GM23338 (cell line): ENCODE data around the gene UBE2V1. TPM values are rescaled to one million over a fixed set of nuclear protein-coding genes. Genes with fewer than 3 reads are reported as not detected.
A peak's percentile ranks its signal among the peaks of the same experiment; 100 is the strongest.

ENCODE experiments used
- ATAC-seq: fragments of 200-7000 bp; cut with Tn5 transposase; 3 replicates; pipeline ENCODE4 v1.9.1; 2020
- DNase-seq: peaks from one replicate; pipeline ENCODE4 v3.0.0-alpha.2; 2015; ENCODE audit warnings: low spot score
- H2AFZ ChIP-seq: fragments of 200-600 bp; sonication (generic); 2 replicates; pipeline ENCODE4 v1.8.0; 2016; ENCODE audit warnings: antibody characterized with exemption, mild to moderate bottlenecking, moderate library complexity
- H3F3A ChIP-seq: fragments of 200-600 bp; sonication (generic); replicated peaks from 2 replicates; pipeline ENCODE4 v1.8.0; 2017; ENCODE audit warnings: antibody characterized with exemption, mixed run types, low read depth
- H3K27ac ChIP-seq: fragments of 200-600 bp; sonication (generic); 2 replicates; pipeline ENCODE4 v1.6.1; 2016; ENCODE audit warnings: low read depth
- H3K27me3 ChIP-seq: fragments of 200-600 bp; sonication (generic); 2 replicates; pipeline ENCODE4 v1.8.0; 2016; ENCODE audit warnings: mild to moderate bottlenecking, mixed run types, moderate library complexity; ENCODE audit not compliant: insufficient read depth
- H3K36me3 ChIP-seq: fragments of 200-600 bp; sonication (generic); 2 replicates; pipeline ENCODE4 v1.8.0; 2016; ENCODE audit warnings: mild to moderate bottlenecking; ENCODE audit not compliant: insufficient read depth
- H3K4me1 ChIP-seq: fragments of 200-600 bp; sonication (generic); 2 replicates; pipeline ENCODE4 v1.8.0; 2016; ENCODE audit warnings: mild to moderate bottlenecking, moderate library complexity; ENCODE audit not compliant: insufficient read depth
- H3K4me2 ChIP-seq: fragments of 200-600 bp; sonication (generic); 2 replicates; pipeline ENCODE4 v1.7.1; 2017; ENCODE audit warnings: mixed run types
- H3K4me3 ChIP-seq: fragments of 200-600 bp; sonication (generic); 2 replicates; pipeline ENCODE4 v1.6.1; 2016; ENCODE audit warnings: mixed run types
- H3K79me2 ChIP-seq: fragments of 200-600 bp; sonication (generic); replicated peaks from 2 replicates; pipeline ENCODE4 v1.8.0; 2017; ENCODE audit warnings: mild to moderate bottlenecking; ENCODE audit not compliant: insufficient read depth
- H3K9me2 ChIP-seq: fragments of 200-600 bp; sonication (generic); 2 replicates; pipeline ENCODE4 v1.8.0; 2017; ENCODE audit not compliant: insufficient read depth
- H4K20me1 ChIP-seq: fragments of 200-600 bp; sonication (generic); replicated peaks from 2 replicates; pipeline ENCODE4 v1.8.0; 2017; ENCODE audit warnings: mild to moderate bottlenecking; ENCODE audit not compliant: insufficient read depth
- H3K27ac Mint-ChIP-seq: 2 replicates; pipeline ENCODE4 v1.8.0; 2020; ENCODE audit warnings: inconsistent platforms, mild to moderate bottlenecking, moderate library complexity, mixed read lengths
- H3K27me3 Mint-ChIP-seq: 3 replicates; pipeline ENCODE4 v1.8.0; 2022; ENCODE audit warnings: low read depth, mild to moderate bottlenecking, moderate library complexity, mixed read lengths, inconsistent platforms; ENCODE audit not compliant: insufficient read depth, poor library complexity
- H3K36me3 Mint-ChIP-seq: 3 replicates; pipeline ENCODE4 v1.8.0; 2021; ENCODE audit warnings: low read depth, mild to moderate bottlenecking, inconsistent platforms, moderate library complexity, mixed read lengths
- H3K4me1 Mint-ChIP-seq: 3 replicates; pipeline ENCODE4 v1.8.0; 2020; ENCODE audit warnings: mild to moderate bottlenecking, inconsistent platforms, mixed read lengths
- H3K4me3 Mint-ChIP-seq: 3 replicates; pipeline ENCODE4 v1.8.0; 2021; ENCODE audit warnings: moderate library complexity, mild to moderate bottlenecking, inconsistent platforms, mixed read lengths
- H3K9me3 Mint-ChIP-seq: 3 replicates; pipeline ENCODE4 v1.8.0; 2020; ENCODE audit warnings: moderate library complexity, mild to moderate bottlenecking, inconsistent platforms, mixed read lengths
- CREB1 ChIP-seq: fragments of 250-450 bp; sonication (Bioruptor Pico); IDR thresholded peaks from 2 replicates; pipeline ENCODE4 v1.5.0; 2020; ENCODE audit warnings: low read depth, mild to moderate bottlenecking, moderate library complexity
- CTCF ChIP-seq, 2 experiments: fragments of 200-600 bp in 1 of 2; sonication (generic) in 1 of 2; conservative IDR thresholded peaks; 2 replicates each; pipeline versions ENCODE4 v1.5.1 to v1.6.1; 2016 to 2017; ENCODE audit warnings: antibody characterized with exemption in 2 of 2, low read depth in 2 of 2, mild to moderate bottlenecking in 2 of 2, moderate library complexity in 1 of 2
- JUNB ChIP-seq: IDR thresholded peaks from one replicate; pipeline ENCODE4 v1.6.1; 2016; ENCODE audit warnings: antibody characterized with exemption; ENCODE audit not compliant: unreplicated experiment
- NANOG ChIP-seq: IDR thresholded peaks from 2 replicates; pipeline ENCODE4 v1.6.1; 2016; ENCODE audit warnings: antibody characterized with exemption, borderline replicate concordance
- POLR2AphosphoS5 ChIP-seq: IDR thresholded peaks from 2 replicates; pipeline ENCODE4 v1.6.1; 2016; ENCODE audit warnings: antibody characterized with exemption, low read depth
- REST ChIP-seq: IDR thresholded peaks from one replicate; pipeline ENCODE4 v1.6.1; 2018; ENCODE audit warnings: antibody characterized with exemption; ENCODE audit not compliant: unreplicated experiment
- ZNF462 ChIP-seq: fragments of 250-450 bp; sonication (Bioruptor Pico); IDR thresholded peaks from 2 replicates; pipeline ENCODE4 v1.5.0; 2020; ENCODE audit warnings: mild to moderate bottlenecking, moderate library complexity
- polyA plus RNA-seq: library from polyadenylated mRNA; unstranded; fragments of >200 nt; fragmentation: Nextera tagmentation; extraction: Ambion mirVana; gene quantifications from 2 replicates; pipeline ENCODE4 v1.2.1, GENCODE V29; 2016
- total RNA-seq: library from RNA; depleted of rRNA; stranded (reverse); fragments of >200 nt; shearing (Covaris generic); gene quantifications from 2 replicates; pipeline ENCODE4 v1.2.3, GENCODE V29; 2014

UBE2V1 gene
- total and polyA plus RNA-seq, 2 experiments from 2014 or later, result 105 to 302 TPM

GRCh38 chr20:50071039-50071888 lies 41.7 kb downstream of the UBE2V1 start:
- Histone ChIP-seq H3F3A (no peaks in the 10 kb centered on the region), H3K36me3 (no peaks in the 10 kb centered on the region), H3K27ac (no peak overlapping the region), H3K4me2 (peak overlapping the region; percentile 71; the same call in 1 of the 2 replicates), H3K27me3 (no peaks in the 10 kb centered on the region), H2AFZ (peak overlapping the region; percentile 84), H3K79me2 (no peaks in the 10 kb centered on the region), H3K4me3 (peak overlapping the region; percentile 51), H3K4me1 (peaks cover 7% of the 10 kb centered on the region), H4K20me1 (no peaks in the 10 kb centered on the region), H3K9me2 (no peaks in the 10 kb centered on the region)
- ATAC-seq (peak; percentile 83), DNase-seq (peak; percentile 92)
- H3K4me1 Mint-ChIP-seq, result peaks cover 16% of the 10 kb centered on the region
- H3K27me3 Mint-ChIP-seq, result peaks cover 19% of the 10 kb centered on the region
- peak overlapping the region; percentile 56 for H3K4me3 Mint-ChIP-seq
- H3K27ac Mint-ChIP-seq, result no peak overlapping the region
- no peaks in the 10 kb centered on the region for H3K36me3 Mint-ChIP-seq
- no peaks in the 10 kb centered on the region; the same call in 1 of the 3 replicates for H3K9me3 Mint-ChIP-seq
- TF ChIP-seq REST, result no peak
- no peak for TF ChIP-seq JUNB
- peak; percentile 99 to 100 for TF ChIP-seq CTCF (conservative IDR thresholded peaks at IDR 0.05; ENCODE audit: low read depth in 2 of 2)
- no peak for TF ChIP-seq NANOG
- peak; percentile 85 for TF ChIP-seq CREB1 (CRISPR knock-in tag)
- no peak for TF ChIP-seq POLR2AphosphoS5

- Histone ChIP-seq H3K9me2 (no peaks in the 10 kb centered on the region), H3K4me2 (no peak overlapping the region), H2AFZ (no peak overlapping the region), H3K27ac (no peak overlapping the region), H4K20me1 (no peaks in the 10 kb centered on the region), H3K27me3 (no peaks in the 10 kb centered on the region), H3F3A (no peaks in the 10 kb centered on the region), H3K36me3 (no peaks in the 10 kb centered on the region), H3K4me3 (no peak overlapping the region), H3K4me1 (peaks cover 7% of the 10 kb centered on the region), H3K79me2 (no peaks in the 10 kb centered on the region)
- no peaks in the 10 kb centered on the region; the same call in 2 of the 3 replicates for H3K9me3 Mint-ChIP-seq
- ATAC-seq, result no peak
- H3K36me3 Mint-ChIP-seq, result no peaks in the 10 kb centered on the region
- no peak for DNase-seq
- no peak overlapping the region for H3K4me3 Mint-ChIP-seq
- H3K27me3 Mint-ChIP-seq, result peaks cover 23% of the 10 kb centered on the region
- H3K4me1 Mint-ChIP-seq, result peaks cover 12% of the 10 kb centered on the region
- no peak overlapping the region for H3K27ac Mint-ChIP-seq
- TF ChIP-seq ZNF462 (CRISPR knock-in tag), result no peak
Observed at GRCh38 chr20:50070361-50070760, 42.6 kb downstream of the UBE2V1 start.
